Keratinocyte (primary cell): Measurements from ENCODE around the gene LLGL1. TPM values are rescaled to one million over a fixed set of nuclear protein-coding genes. Genes with fewer than 3 reads are reported as not detected.

ENCODE experiments used
- DNase-seq: peaks from one replicate; pipeline ENCODE4 v3.0.0-alpha.2; 2011; ENCODE audit warnings: low read depth, missing footprints, low spot score
- FAIRE-seq: peaks from 2 replicates; lab custom pipeline; 2011; peaks lifted over from hg19 to GRCh38; lab: Jason Lieb, UNC
- H2AFZ ChIP-seq: 2 replicates; pipeline ENCODE4 v1.6.0; 2012; ENCODE audit warnings: low read length, control low read depth, inconsistent platforms; ENCODE audit not compliant: control insufficient read depth
- H3K27ac ChIP-seq: 2 replicates; pipeline ENCODE4 v1.5.1; 2011; ENCODE audit warnings: low read length; ENCODE audit not compliant: control insufficient read depth, insufficient read depth
- H3K27me3 ChIP-seq: 3 replicates; pipeline ENCODE4 v1.6.0; 2011; ENCODE audit warnings: low read length; ENCODE audit not compliant: control insufficient read depth, insufficient read depth; ENCODE audit errors: extremely low read depth
- H3K36me3 ChIP-seq, 2 experiments: 2 replicates in 1 of 2; 3 replicates in 1 of 2; pipeline ENCODE4 v1.5.1; 2011; ENCODE audit warnings: low read length in 2 of 2, mild to moderate bottlenecking in 1 of 2; ENCODE audit not compliant: control insufficient read depth in 2 of 2, insufficient read depth in 2 of 2; ENCODE audit errors: extremely low read depth in 1 of 2
- H3K4me1 ChIP-seq: 3 replicates; pipeline ENCODE4 v1.5.1; 2011; ENCODE audit warnings: low read length; ENCODE audit not compliant: control insufficient read depth, insufficient read depth; ENCODE audit errors: extremely low read depth
- H3K4me2 ChIP-seq: 3 replicates; pipeline ENCODE4 v1.6.0; 2011; ENCODE audit warnings: low read depth, low read length; ENCODE audit not compliant: control insufficient read depth, insufficient read depth; ENCODE audit errors: extremely low read depth
- H3K4me3 ChIP-seq, 3 experiments: fragments of 200-600 bp in 1 of 3; sonication (generic) in 1 of 3; 2 replicates in 2 of 3; 3 replicates in 1 of 3; pipeline ENCODE4 v1.5.1; 2011 to 2016; ENCODE audit warnings: low read length in 3 of 3, mild to moderate bottlenecking in 3 of 3, control low read depth in 2 of 3, inconsistent platforms in 1 of 3, low read depth in 1 of 3, mixed read lengths in 1 of 3, mixed run types in 1 of 3, moderate library complexity in 1 of 3; ENCODE audit not compliant: control insufficient read depth in 2 of 3, insufficient read depth in 2 of 3; ENCODE audit errors: extremely low read depth in 1 of 3
- H3K79me2 ChIP-seq: 2 replicates; pipeline ENCODE4 v1.6.0; 2012; ENCODE audit warnings: low read length; ENCODE audit not compliant: control insufficient read depth, insufficient read depth
- H3K9ac ChIP-seq: 3 replicates; pipeline ENCODE4 v1.6.0; 2011; ENCODE audit warnings: low read length; ENCODE audit not compliant: control insufficient read depth, insufficient read depth; ENCODE audit errors: extremely low read depth
- H3K9me1 ChIP-seq: 3 replicates; pipeline ENCODE4 v1.6.0; 2011; ENCODE audit warnings: low read length; ENCODE audit not compliant: control insufficient read depth, insufficient read depth; ENCODE audit errors: extremely low read depth
- H3K9me3 ChIP-seq: 2 replicates; pipeline ENCODE4 v1.5.1; 2012; ENCODE audit warnings: low read depth, low read length; ENCODE audit not compliant: control insufficient read depth
- H4K20me1 ChIP-seq: 3 replicates; pipeline ENCODE4 v1.6.0; 2011; ENCODE audit warnings: low read length; ENCODE audit not compliant: control insufficient read depth, insufficient read depth; ENCODE audit errors: extremely low read depth
- EZH2 ChIP-seq: IDR thresholded peaks from one replicate; pipeline ENCODE4 v1.6.1; 2012; ENCODE audit warnings: inconsistent platforms, mild to moderate bottlenecking, low read length, moderate library complexity
- dilution Hi-C: fragments of 300-500 bp; cut with MboI; formaldehyde crosslinking; loops from one replicate; pipeline ENCODE4 v1.7.0; 2020; ENCODE audit warnings: low sequenced_read_pairs; ENCODE audit not compliant: extremely low pct_ligation_motif_present
- polyA plus RNA-seq, 5 experiments: library from polyadenylated mRNA; depleted of rRNA in 3 of 5; stranded (reverse) in 3 of 5; stranded (forward) in 1 of 5; unstranded in 1 of 5; fragments of >200 nt; gene quantifications; 1 replicate in 1 of 5; 2 replicates in 3 of 5; 3 replicates in 1 of 5; pipeline versions ENCODE4 v1.2.1 to v1.2.3, GENCODE V29; 2011 to 2012; ENCODE audit warnings: missing spikeins in 2 of 5, low read depth in 1 of 5, low replicate concordance in 1 of 5
- TF ChIP-seq, protein P1 (sequence below), 3 experiments: IDR thresholded peaks in 1 of 3; conservative IDR thresholded peaks in 1 of 3; optimal IDR thresholded peaks in 1 of 3; 2 replicates in 2 of 3; 3 replicates in 1 of 3; pipeline versions ENCODE3 to v1.5.1; 2011; ENCODE audit warnings: low read length in 3 of 3, mild to moderate bottlenecking in 3 of 3, moderate library complexity in 2 of 3, control low read depth in 1 of 3, inconsistent platforms in 1 of 3; ENCODE audit not compliant: insufficient read depth in 2 of 3; ENCODE audit errors: extremely low read depth in 1 of 3

The LLGL1 gene
- polyA plus RNA-seq, 1 donor (not counting 4 experiments of a cell fraction or from before 2014, with no cell fraction given), result 13.8 TPM

DNA sequence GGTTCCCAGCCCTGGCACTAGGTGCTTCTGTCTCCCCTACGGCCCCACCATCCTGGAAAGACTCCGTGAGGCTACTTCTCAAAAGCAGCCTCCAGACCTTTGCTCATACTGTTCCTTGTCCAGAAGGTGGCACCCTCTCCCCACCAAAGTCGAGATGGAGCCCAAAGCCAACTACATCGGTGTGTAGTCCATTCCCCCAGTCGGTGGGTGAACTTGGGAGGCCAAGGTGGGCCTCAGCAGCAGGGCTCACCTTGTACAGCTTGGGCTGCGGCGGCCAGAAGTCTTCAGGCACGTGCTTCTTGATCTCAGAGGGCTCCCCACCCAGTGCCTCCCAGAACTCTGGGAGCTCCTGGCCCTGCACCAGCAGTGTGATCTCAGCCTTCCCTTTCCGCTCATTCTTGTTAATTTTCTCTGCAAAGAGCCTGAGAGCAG, 22.9 kb downstream of the LLGL1 start:
- no peak overlapping the region for H3K4me2 ChIP-seq
- H3K27me3 ChIP-seq, result no peaks in the 10 kb centered on the region
- no peak for DNase-seq
- peak; percentile 69 for FAIRE-seq
- peaks cover 5% of the 10 kb centered on the region for H3K79me2 ChIP-seq
- no peak overlapping the region for H2AFZ ChIP-seq
- H3K9me3 ChIP-seq, result no peaks in the 10 kb centered on the region
- H3K4me3 ChIP-seq, result no peak overlapping the region
- H3K4me1 ChIP-seq, result peaks cover 27% of the 10 kb centered on the region
- peaks cover 25% of the 10 kb centered on the region for H4K20me1 ChIP-seq
- peaks cover 65 to 67% of the 10 kb centered on the region in 2 experiments for H3K36me3 ChIP-seq
- no peak overlapping the region for H3K27ac ChIP-seq
- H3K9me1 ChIP-seq, result no peaks in the 10 kb centered on the region
- TF ChIP-seq, protein P1, sequence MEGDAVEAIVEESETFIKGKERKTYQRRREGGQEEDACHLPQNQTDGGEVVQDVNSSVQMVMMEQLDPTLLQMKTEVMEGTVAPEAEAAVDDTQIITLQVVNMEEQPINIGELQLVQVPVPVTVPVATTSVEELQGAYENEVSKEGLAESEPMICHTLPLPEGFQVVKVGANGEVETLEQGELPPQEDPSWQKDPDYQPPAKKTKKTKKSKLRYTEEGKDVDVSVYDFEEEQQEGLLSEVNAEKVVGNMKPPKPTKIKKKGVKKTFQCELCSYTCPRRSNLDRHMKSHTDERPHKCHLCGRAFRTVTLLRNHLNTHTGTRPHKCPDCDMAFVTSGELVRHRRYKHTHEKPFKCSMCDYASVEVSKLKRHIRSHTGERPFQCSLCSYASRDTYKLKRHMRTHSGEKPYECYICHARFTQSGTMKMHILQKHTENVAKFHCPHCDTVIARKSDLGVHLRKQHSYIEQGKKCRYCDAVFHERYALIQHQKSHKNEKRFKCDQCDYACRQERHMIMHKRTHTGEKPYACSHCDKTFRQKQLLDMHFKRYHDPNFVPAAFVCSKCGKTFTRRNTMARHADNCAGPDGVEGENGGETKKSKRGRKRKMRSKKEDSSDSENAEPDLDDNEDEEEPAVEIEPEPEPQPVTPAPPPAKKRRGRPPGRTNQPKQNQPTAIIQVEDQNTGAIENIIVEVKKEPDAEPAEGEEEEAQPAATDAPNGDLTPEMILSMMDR (optimal IDR thresholded peaks at IDR 0.05 in 1 of 3, IDR thresholded peaks at IDR 0.05 in 1 of 3, conservative IDR thresholded peaks at IDR 0.05 in 1 of 3; ENCODE audit: extremely low read depth in 1 of 3, insufficient read depth in 2 of 3, low read length in 3 of 3), result peak; percentile 73 to 85 (median 78)
- TF ChIP-seq EZH2, result no peak
- dilution Hi-C loops, result no loop called here
- no peak overlapping the region for H3K9ac ChIP-seq

DNA sequence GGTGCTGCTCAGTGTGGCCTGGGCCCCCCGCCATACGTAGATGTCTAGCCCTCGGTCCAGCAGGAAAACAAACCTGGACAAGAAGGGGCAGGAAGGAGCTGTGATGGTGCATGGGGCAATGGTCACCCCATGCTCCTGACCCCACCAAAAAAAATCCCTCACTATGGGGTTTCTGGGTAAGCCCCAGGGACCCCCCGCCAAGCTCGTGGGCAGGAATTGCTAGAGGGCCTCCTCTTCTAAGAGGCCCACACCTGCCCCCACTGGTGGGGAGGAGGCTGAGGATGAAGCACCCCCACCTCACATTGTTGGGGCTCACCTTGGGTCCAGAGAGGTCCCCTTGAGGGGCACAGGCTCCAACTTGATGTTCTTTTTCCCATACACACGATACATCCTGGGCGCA, 23.4 kb downstream of the LLGL1 start:
- Histone ChIP-seq H3K4me2 (no peak overlapping the region), H4K20me1 (peaks cover 23% of the 10 kb centered on the region), H3K4me1 (peaks cover 27% of the 10 kb centered on the region), H3K9ac (no peak overlapping the region), H3K4me3 (no peak overlapping the region), H3K9me1 (no peaks in the 10 kb centered on the region), H2AFZ (no peak overlapping the region), H3K27me3 (no peaks in the 10 kb centered on the region), H3K36me3 (peaks cover 67 to 69% of the 10 kb centered on the region in 2 experiments), H3K79me2 (peaks cover 9% of the 10 kb centered on the region), H3K27ac (no peak overlapping the region), H3K9me3 (no peaks in the 10 kb centered on the region)
- TF ChIP-seq, protein P1 (optimal IDR thresholded peaks at IDR 0.05 in 1 of 3, IDR thresholded peaks at IDR 0.05 in 1 of 3, conservative IDR thresholded peaks at IDR 0.05 in 1 of 3; ENCODE audit: extremely low read depth in 1 of 3, insufficient read depth in 2 of 3, low read length in 3 of 3), result no peak
- DNase-seq (no peak), FAIRE-seq (no peak)
- dilution Hi-C loops, result no loop called here
